Measurements from ENCODE around the gene AK8.

AK8 gene

GRCh38 chr9:132757016-132757415, 121.1 kb downstream of the AK8 start:
- H4K91ac ChIP-seq (ENCODE audit: low read depth, low read length, poor library complexity), result no peak overlapping the region
- no peak for DNase-seq (ENCODE audit: low spot score)
- no peak overlapping the region for H3K18ac ChIP-seq (ENCODE audit: low read length)
- H3K9ac ChIP-seq (ENCODE audit: low read depth, low read length, poor library complexity), result no peak overlapping the region
- H3K9me3 ChIP-seq (replicated peaks in 1 of 2; ENCODE audit: control insufficient read depth in 2 of 2, insufficient read depth in 1 of 2, low read depth in 1 of 2, low read length in 2 of 2), result no peaks in the 10 kb centered on the region
- peaks cover 11 to 20% of the 10 kb centered on the region in 2 donors for H3K4me1 ChIP-seq (ENCODE audit: control insufficient read depth in 2 of 2, insufficient read depth in 1 of 2, low read depth in 1 of 2, low read length in 2 of 2)
- no peak overlapping the region for H2AK5ac ChIP-seq (ENCODE audit: low read depth, low read length)
- H2AFZ ChIP-seq (ENCODE audit: low read length), result peak overlapping the region; percentile 36
- no peak overlapping the region for H3K4me3 ChIP-seq (ENCODE audit: low read length in 2 of 2)
- no peak overlapping the region for H2BK15ac ChIP-seq (ENCODE audit: low read length)
- H2BK120ac ChIP-seq (ENCODE audit: low read depth, low read length), result no peak overlapping the region
- H3K23ac ChIP-seq (ENCODE audit: low read depth, low read length, poor library complexity), result no peak overlapping the region
- no peaks in the 10 kb centered on the region for H3K36me3 ChIP-seq (replicated peaks in 1 of 2; ENCODE audit: control insufficient read depth in 2 of 2, insufficient read depth in 2 of 2, low read length in 2 of 2)
- no peak overlapping the region for H4K8ac ChIP-seq (ENCODE audit: low read depth, low read length)
- peaks cover 0 to 66% (median 0%) of the 10 kb centered on the region in 3 experiments for H3K27me3 ChIP-seq (ENCODE audit: control insufficient read depth in 3 of 3, insufficient read depth in 3 of 3, low read depth in 1 of 3, low read length in 3 of 3)
- H2BK5ac ChIP-seq (ENCODE audit: low read length), result no peak overlapping the region
- H3K79me1 ChIP-seq (ENCODE audit: low read depth, low read length), result no peaks in the 10 kb centered on the region
- H3K4me2 ChIP-seq (ENCODE audit: insufficient read depth, low read length, poor library complexity, severe bottlenecking), result no peak overlapping the region
- no peak overlapping the region for H2BK12ac ChIP-seq (ENCODE audit: low read length)
- no peak overlapping the region for H3K4ac ChIP-seq (ENCODE audit: low read length)
- no peak overlapping the region for H3K14ac ChIP-seq (ENCODE audit: low read length)
- H3K27ac ChIP-seq (replicated peaks; ENCODE audit: low read length), result no peak overlapping the region
- no CpG with 5 or more reads among the region's 18 CpGs for WGBS, 2 donors (ENCODE audit: extremely low coverage in 2 of 2, insufficient read length in 2 of 2, insufficient replicate concordance in 1 of 2)

- no CpG with 5 or more reads among the region's 18 CpGs for WGBS, 2 donors (ENCODE audit: extremely low coverage in 2 of 2, insufficient read length in 2 of 2, insufficient replicate concordance in 1 of 2)
- H4K91ac ChIP-seq (ENCODE audit: low read depth, low read length, poor library complexity), result no peak overlapping the region
These were observed 121.8 kb downstream of the AK8 start for GRCh38 chr9:132756214-132756845.

GRCh38 chr9:132755096-132755495, 123.0 kb downstream of the AK8 start:
- H3K9ac ChIP-seq (ENCODE audit: low read depth, low read length, poor library complexity), result no peak overlapping the region
- H2BK120ac ChIP-seq (ENCODE audit: low read depth, low read length), result no peak overlapping the region
- WGBS, 2 donors (ENCODE audit: extremely low coverage in 2 of 2, insufficient read length in 2 of 2, insufficient replicate concordance in 1 of 2), result no CpG with 5 or more reads among the region's 9 CpGs
- no peak overlapping the region for H3K4me2 ChIP-seq (ENCODE audit: insufficient read depth, low read length, poor library complexity, severe bottlenecking)
- peak overlapping the region; percentile 40 for H2BK15ac ChIP-seq (ENCODE audit: low read length)
- H4K8ac ChIP-seq (ENCODE audit: low read depth, low read length), result no peak overlapping the region
- H3K14ac ChIP-seq (ENCODE audit: low read length), result no peak overlapping the region
- H2AFZ ChIP-seq (ENCODE audit: low read length), result no peak overlapping the region
- H3K9me3 ChIP-seq (replicated peaks in 1 of 2; ENCODE audit: control insufficient read depth in 2 of 2, insufficient read depth in 1 of 2, low read depth in 1 of 2, low read length in 2 of 2), result no peaks in the 10 kb centered on the region
- H3K4me3 ChIP-seq (ENCODE audit: low read length in 2 of 2), result no peak overlapping the region
- peaks cover 11 to 20% of the 10 kb centered on the region in 2 donors for H3K4me1 ChIP-seq (ENCODE audit: control insufficient read depth in 2 of 2, insufficient read depth in 1 of 2, low read depth in 1 of 2, low read length in 2 of 2)
- H2BK5ac ChIP-seq (ENCODE audit: low read length), result no peak overlapping the region
- no peak overlapping the region for H2BK12ac ChIP-seq (ENCODE audit: low read length)
- H4K91ac ChIP-seq (ENCODE audit: low read depth, low read length, poor library complexity), result no peak overlapping the region
- H3K27ac ChIP-seq (replicated peaks; ENCODE audit: low read length), result no peak overlapping the region
- DNase-seq (ENCODE audit: low spot score), result no peak
- no peak overlapping the region for H3K23ac ChIP-seq (ENCODE audit: low read depth, low read length, poor library complexity)
- no peak overlapping the region for H3K4ac ChIP-seq (ENCODE audit: low read length)
- no peak overlapping the region for H2AK5ac ChIP-seq (ENCODE audit: low read depth, low read length)
- peaks cover 0 to 64% (median 0%) of the 10 kb centered on the region in 3 experiments for H3K27me3 ChIP-seq (ENCODE audit: control insufficient read depth in 3 of 3, insufficient read depth in 3 of 3, low read depth in 1 of 3, low read length in 3 of 3)
- no peak overlapping the region for H3K18ac ChIP-seq (ENCODE audit: low read length)
- no peaks in the 10 kb centered on the region for H3K79me1 ChIP-seq (ENCODE audit: low read depth, low read length)
- H3K36me3 ChIP-seq (replicated peaks in 1 of 2; ENCODE audit: control insufficient read depth in 2 of 2, insufficient read depth in 2 of 2, low read length in 2 of 2), result no peaks in the 10 kb centered on the region

More at GRCh38 chr9:132756214-132756845, 121.8 kb downstream of the AK8 start:
- DNase-seq (ENCODE audit: low spot score), result no peak
- H3K9me3 ChIP-seq (replicated peaks in 1 of 2; ENCODE audit: control insufficient read depth in 2 of 2, insufficient read depth in 1 of 2, low read depth in 1 of 2, low read length in 2 of 2), result no peaks in the 10 kb centered on the region
- H3K4ac ChIP-seq (ENCODE audit: low read length), result no peak overlapping the region
- H2BK120ac ChIP-seq (ENCODE audit: low read depth, low read length), result no peak overlapping the region
- H3K79me1 ChIP-seq (ENCODE audit: low read depth, low read length), result no peaks in the 10 kb centered on the region
- no peak overlapping the region for H2BK12ac ChIP-seq (ENCODE audit: low read length)
- no peaks in the 10 kb centered on the region for H3K36me3 ChIP-seq (replicated peaks in 1 of 2; ENCODE audit: control insufficient read depth in 2 of 2, insufficient read depth in 2 of 2, low read length in 2 of 2)
- peaks cover 0 to 68% (median 0%) of the 10 kb centered on the region in 3 experiments for H3K27me3 ChIP-seq (ENCODE audit: control insufficient read depth in 3 of 3, insufficient read depth in 3 of 3, low read depth in 1 of 3, low read length in 3 of 3)
- no peak overlapping the region for H2AK5ac ChIP-seq (ENCODE audit: low read depth, low read length)
- no peak overlapping the region for H2AFZ ChIP-seq (ENCODE audit: low read length)
- no peak overlapping the region for H4K8ac ChIP-seq (ENCODE audit: low read depth, low read length)
- H3K4me3 ChIP-seq (ENCODE audit: low read length in 2 of 2), result no peak overlapping the region
- peaks cover 11 to 20% of the 10 kb centered on the region in 2 donors for H3K4me1 ChIP-seq (ENCODE audit: control insufficient read depth in 2 of 2, insufficient read depth in 1 of 2, low read depth in 1 of 2, low read length in 2 of 2)
- H2BK15ac ChIP-seq (ENCODE audit: low read length), result no peak overlapping the region
- H3K18ac ChIP-seq (ENCODE audit: low read length), result no peak overlapping the region
- H2BK5ac ChIP-seq (ENCODE audit: low read length), result no peak overlapping the region
- no peak overlapping the region for H3K14ac ChIP-seq (ENCODE audit: low read length)
- no peak overlapping the region for H3K27ac ChIP-seq (replicated peaks; ENCODE audit: low read length)
- H3K4me2 ChIP-seq (ENCODE audit: insufficient read depth, low read length, poor library complexity, severe bottlenecking), result no peak overlapping the region
- no peak overlapping the region for H3K9ac ChIP-seq (ENCODE audit: low read depth, low read length, poor library complexity)
- no peak overlapping the region for H3K23ac ChIP-seq (ENCODE audit: low read depth, low read length, poor library complexity)

- H4K91ac ChIP-seq (ENCODE audit: low read depth, low read length, poor library complexity), result no peak overlapping the region
- no peak overlapping the region for H2BK15ac ChIP-seq (ENCODE audit: low read length)
- no peak overlapping the region for H3K4me3 ChIP-seq (ENCODE audit: low read length in 2 of 2)
- H3K4me1 ChIP-seq (ENCODE audit: control insufficient read depth in 2 of 2, insufficient read depth in 1 of 2, low read depth in 1 of 2, low read length in 2 of 2), result peaks cover 11 to 20% of the 10 kb centered on the region in 2 donors
- no peak overlapping the region for H3K4me2 ChIP-seq (ENCODE audit: insufficient read depth, low read length, poor library complexity, severe bottlenecking)
- no peak overlapping the region for H2AFZ ChIP-seq (ENCODE audit: low read length)
- H2BK5ac ChIP-seq (ENCODE audit: low read length), result no peak overlapping the region
- no peak overlapping the region for H3K27ac ChIP-seq (replicated peaks; ENCODE audit: low read length)
- H3K9ac ChIP-seq (ENCODE audit: low read depth, low read length, poor library complexity), result no peak overlapping the region
- no peak overlapping the region for H3K14ac ChIP-seq (ENCODE audit: low read length)
- no peak overlapping the region for H4K8ac ChIP-seq (ENCODE audit: low read depth, low read length)
- no peak overlapping the region for H3K18ac ChIP-seq (ENCODE audit: low read length)
- peaks cover 0 to 65% (median 0%) of the 10 kb centered on the region in 3 experiments for H3K27me3 ChIP-seq (ENCODE audit: control insufficient read depth in 3 of 3, insufficient read depth in 3 of 3, low read depth in 1 of 3, low read length in 3 of 3)
- no peak overlapping the region for H3K4ac ChIP-seq (ENCODE audit: low read length)
- no peak overlapping the region for H3K23ac ChIP-seq (ENCODE audit: low read depth, low read length, poor library complexity)
- no peak overlapping the region for H2BK12ac ChIP-seq (ENCODE audit: low read length)
- whole genome bisulfite sequencing, 2 donors (ENCODE audit: extremely low coverage in 2 of 2, insufficient read length in 2 of 2, insufficient replicate concordance in 1 of 2), result no CpG with 5 or more reads among the region's 7 CpGs
- no peaks in the 10 kb centered on the region for H3K79me1 ChIP-seq (ENCODE audit: low read depth, low read length)
- H3K9me3 ChIP-seq (replicated peaks in 1 of 2; ENCODE audit: control insufficient read depth in 2 of 2, insufficient read depth in 1 of 2, low read depth in 1 of 2, low read length in 2 of 2), result no peaks in the 10 kb centered on the region
- H3K36me3 ChIP-seq (replicated peaks in 1 of 2; ENCODE audit: control insufficient read depth in 2 of 2, insufficient read depth in 2 of 2, low read length in 2 of 2), result no peaks in the 10 kb centered on the region
- no peak overlapping the region for H2BK120ac ChIP-seq (ENCODE audit: low read depth, low read length)
- no peak for DNase-seq (ENCODE audit: low spot score)
- no peak overlapping the region for H2AK5ac ChIP-seq (ENCODE audit: low read depth, low read length)
These were observed 123.8 kb downstream of the AK8 start for GRCh38 chr9:132754236-132754635.

Measured in neuronal stem cell (in vitro differentiated cells).